ENCODE data around the gene TARM1.
"Not testable (repeated sequence)": the region's sequence is repeated elsewhere in the genome, so short reads cannot be mapped to it uniquely, and the experiment has no call there.

The TARM1 gene

GRCh38 chr19:54081032-54081431 lies at the start of gene TARM1:
Gene TARM1 (minus strand): TSS chr19:54081365. CDS start chr19:54081340, 25 bp downstream.
- DNase-seq, result no peak

GRCh38 chr19:54129617-54129996 lies 48.4 kb upstream of the TARM1 start:
- DNase-seq, result no peak

GRCh38 chr19:54128796-54129616 lies 47.8 kb upstream of the TARM1 start:
- DNase-seq, result no peak

- no peak for DNase-seq
These were observed 47.2 kb upstream of the TARM1 start for GRCh38 chr19:54128441-54128725.

GRCh38 chr19:54127688-54128440 lies 46.7 kb upstream of the TARM1 start:
- DNase-seq, result no peak

GRCh38 chr19:54125713-54126112 lies 44.5 kb upstream of the TARM1 start:
- DNase-seq, result no peak

GRCh38 chr19:54124393-54124792 lies 43.2 kb upstream of the TARM1 start:
- DNase-seq, result no peak

GRCh38 chr19:54123682-54124081 lies 42.5 kb upstream of the TARM1 start:
- DNase-seq, result no peak

- no peak for DNase-seq
These were observed 40.1 kb upstream of the TARM1 start for GRCh38 chr19:54121259-54121658.

GRCh38 chr19:54115109-54116063 lies 34.2 kb upstream of the TARM1 start, which contains the start of the genes PRPF31 and TFPT:
Gene PRPF31 (plus strand): TSS chr19:54115754. CDS start chr19:54118279, 2,525 bp downstream.
Gene TFPT (minus strand): TSS chr19:54115657. CDS start chr19:54115269, 388 bp downstream.
- DNase-seq, result peak; percentile 99

- peak; percentile 24 for DNase-seq
These were observed 33.4 kb upstream of the TARM1 start for GRCh38 chr19:54114340-54115108.

- no peak for DNase-seq
These were observed 28.5 kb upstream of the TARM1 start for GRCh38 chr19:54109651-54110050.

GRCh38 chr19:54108496-54108895 lies 27.3 kb upstream of the TARM1 start:
- no peak for DNase-seq

- no peak for DNase-seq
These were observed 26.8 kb upstream of the TARM1 start for GRCh38 chr19:54107876-54108490.

GRCh38 chr19:54106716-54107115 lies 25.6 kb upstream of the TARM1 start:
- DNase-seq, result no peak

- no peak for DNase-seq
These were observed 24.6 kb upstream of the TARM1 start for GRCh38 chr19:54105796-54106195.

GRCh38 chr19:54104998-54105715 lies 24.0 kb upstream of the TARM1 start:
- DNase-seq, result no peak

GRCh38 chr19:54102421-54103169 lies 21.4 kb upstream of the TARM1 start, which contains the start of gene NDUFA3:
Gene NDUFA3 (plus strand): TSS chr19:54102855. CDS start chr19:54102879, 24 bp downstream.
- DNase-seq, result peak; percentile 99

GRCh38 chr19:54100561-54100960 lies 19.4 kb upstream of the TARM1 start, which contains the start of gene OSCAR:
Gene OSCAR (minus strand): TSS chr19:54100803. CDS start chr19:54100792, 11 bp downstream.
- DNase-seq, result no peak

- not testable (repeated sequence) for DNase-seq
These were observed 18.7 kb upstream of the TARM1 start for GRCh38 chr19:54099903-54100255.
